Measurements from ENCODE around the gene ZNF14.
"Not testable (repeated sequence)": the region's sequence is repeated elsewhere in the genome, so short reads cannot be mapped to it uniquely, and the experiment has no call there.

The ZNF14 gene

GRCh38 chr19:19686580-19686979, 46.3 kb downstream of the ZNF14 start:
- no peak for DNase-seq

GRCh38 chr19:19686119-19686518, 46.8 kb downstream of the ZNF14 start:
- DNase-seq: not testable (repeated sequence)

GRCh38 chr19:19679176-19680073, 53.5 kb downstream of the ZNF14 start:
- DNase-seq: no peak

GRCh38 chr19:19677579-19677978, 55.3 kb downstream of the ZNF14 start:
- no peak for DNase-seq

GRCh38 chr19:19674315-19674714, 58.6 kb downstream of the ZNF14 start:
- DNase-seq: no peak

GRCh38 chr19:19672816-19673215, 60.1 kb downstream of the ZNF14 start:
- DNase-seq: no peak

GRCh38 chr19:19670070-19670551, 62.8 kb downstream of the ZNF14 start:
- no peak for DNase-seq

- DNase-seq: peak; percentile 95
Measured at GRCh38 chr19:19668230-19669012, 64.5 kb downstream of the ZNF14 start, which contains the start of gene ZNF101. Gene ZNF101, plus strand, starts transcription at chr19:19668839. Its CDS starts 125 bp downstream, at chr19:19668964.

GRCh38 chr19:19665420-19665948, 67.4 kb downstream of the ZNF14 start:
- not testable (repeated sequence) for DNase-seq

- peak; percentile 90 for DNase-seq
Measured at GRCh38 chr19:19663256-19664120, 69.4 kb downstream of the ZNF14 start, which contains the start of gene ATP13A1. Gene ATP13A1, minus strand, starts transcription at chr19:19663676. Its CDS starts 10 bp downstream, at chr19:19663666.

- no peak for DNase-seq
Measured at GRCh38 chr19:19662871-19663255, 70.0 kb downstream of the ZNF14 start.

- no peak for DNase-seq
Measured at GRCh38 chr19:19662344-19662743, 70.6 kb downstream of the ZNF14 start.

GRCh38 chr19:19661675-19662251, 71.1 kb downstream of the ZNF14 start:
- peak; percentile 15 for DNase-seq

- DNase-seq: no peak
Measured at GRCh38 chr19:19661141-19661674, 71.7 kb downstream of the ZNF14 start.

Data from stimulated activated CD4-positive, alpha-beta T cell treated with anti-CD3 and anti-CD28 coated beads, Interleukin-4, amount 100 ng/mL, for 1 hour (primary cell).